Activated naive CD8-positive, alpha-beta T cell (primary cell): ENCODE results near the gene TMEM263.

Experiments used
- H3K27ac Mint-ChIP-seq: one replicate; pipeline ENCODE4 v1.8.0; 2021; ENCODE audit warnings: mixed read lengths
- H3K27me3 Mint-ChIP-seq: one replicate; pipeline ENCODE4 v1.8.0; 2021; ENCODE audit warnings: mixed read lengths
- H3K36me3 Mint-ChIP-seq: one replicate; pipeline ENCODE4 v1.8.0; 2021; ENCODE audit warnings: mixed read lengths
- H3K4me1 Mint-ChIP-seq: one replicate; pipeline ENCODE4 v1.8.0; 2021; ENCODE audit warnings: low read depth, mixed read lengths
- H3K4me3 Mint-ChIP-seq: one replicate; pipeline ENCODE4 v1.8.0; 2021; ENCODE audit warnings: mild to moderate bottlenecking, mixed read lengths
- H3K9me3 Mint-ChIP-seq: one replicate; pipeline ENCODE4 v1.8.0; 2021; ENCODE audit warnings: low read depth, mixed read lengths

Gene TMEM263

DNA sequence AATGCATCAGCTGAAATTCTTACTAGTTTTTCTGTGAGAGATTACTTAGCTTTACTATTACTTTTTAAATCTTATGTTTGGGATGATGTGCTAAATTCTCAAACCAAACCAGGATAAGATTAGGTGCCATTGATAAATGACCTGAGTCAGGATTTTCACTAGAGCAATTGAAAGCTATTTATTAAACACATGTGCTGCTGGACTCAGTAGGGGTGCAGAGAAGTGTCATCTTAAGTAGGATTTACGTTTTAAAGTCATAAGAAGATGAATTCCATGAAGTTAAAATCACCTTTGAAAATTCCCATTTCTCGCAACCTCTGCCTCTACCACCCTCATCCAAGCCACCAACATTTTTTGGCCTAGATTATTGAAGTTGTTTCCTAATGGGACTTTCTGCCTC, 8.8 kb downstream of the TMEM263 start:
- H3K27me3 Mint-ChIP-seq, result no peaks in the 10 kb centered on the region
- peaks cover 9% of the 10 kb centered on the region for H3K36me3 Mint-ChIP-seq
- H3K4me3 Mint-ChIP-seq, result no peak overlapping the region
- peaks cover 25% of the 10 kb centered on the region for H3K4me1 Mint-ChIP-seq
- H3K27ac Mint-ChIP-seq, result peak overlapping the region; percentile 41
- H3K9me3 Mint-ChIP-seq, result no peaks in the 10 kb centered on the region

DNA sequence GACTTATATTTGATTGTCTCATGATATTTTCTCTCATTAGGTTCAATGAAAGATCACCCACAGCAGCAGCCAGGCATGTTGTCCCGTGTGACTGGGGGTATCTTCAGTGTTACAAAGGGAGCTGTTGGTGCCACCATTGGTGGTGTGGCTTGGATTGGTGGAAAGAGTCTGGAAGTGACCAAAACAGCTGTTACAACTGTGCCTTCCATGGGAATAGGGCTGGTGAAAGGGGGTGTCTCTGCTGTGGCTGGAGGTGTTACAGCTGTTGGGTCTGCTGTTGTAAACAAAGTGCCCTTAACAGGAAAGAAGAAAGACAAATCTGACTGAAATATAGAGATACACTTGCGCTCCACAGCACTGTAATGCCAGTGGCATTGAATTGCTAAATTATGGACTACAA, 15.4 kb downstream of the TMEM263 start:
- Mint-ChIP-seq H3K4me3 (no peak overlapping the region), H3K9me3 (no peaks in the 10 kb centered on the region), H3K27ac (peak overlapping the region; percentile 30), H3K36me3 (peaks cover 10% of the 10 kb centered on the region), H3K4me1 (peaks cover 24% of the 10 kb centered on the region), H3K27me3 (no peaks in the 10 kb centered on the region)

DNA sequence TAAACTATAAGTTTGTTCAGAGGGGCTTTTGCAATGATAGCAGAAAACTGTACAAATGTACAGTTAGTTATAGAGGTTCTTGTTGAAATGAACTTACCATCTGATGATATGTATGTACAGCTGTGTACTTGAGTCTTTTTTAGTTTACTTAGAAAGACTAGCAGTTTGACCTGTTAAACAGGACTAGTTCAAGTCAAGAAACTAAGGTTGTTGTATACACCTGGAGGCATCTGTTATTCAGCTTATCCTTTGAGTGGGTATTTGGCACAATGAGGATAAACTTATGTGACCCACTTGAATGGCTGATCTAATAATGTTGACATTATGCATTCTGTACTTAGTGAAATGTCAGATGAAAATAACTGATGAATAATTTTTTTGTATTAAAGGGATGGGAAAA, 17.8 kb downstream of the TMEM263 start:
- H3K27me3 Mint-ChIP-seq, result no peaks in the 10 kb centered on the region
- H3K27ac Mint-ChIP-seq, result peak overlapping the region; percentile 11
- H3K9me3 Mint-ChIP-seq, result no peaks in the 10 kb centered on the region
- peaks cover 24% of the 10 kb centered on the region for H3K4me1 Mint-ChIP-seq
- H3K36me3 Mint-ChIP-seq, result peaks cover 9% of the 10 kb centered on the region
- no peak overlapping the region for H3K4me3 Mint-ChIP-seq

DNA sequence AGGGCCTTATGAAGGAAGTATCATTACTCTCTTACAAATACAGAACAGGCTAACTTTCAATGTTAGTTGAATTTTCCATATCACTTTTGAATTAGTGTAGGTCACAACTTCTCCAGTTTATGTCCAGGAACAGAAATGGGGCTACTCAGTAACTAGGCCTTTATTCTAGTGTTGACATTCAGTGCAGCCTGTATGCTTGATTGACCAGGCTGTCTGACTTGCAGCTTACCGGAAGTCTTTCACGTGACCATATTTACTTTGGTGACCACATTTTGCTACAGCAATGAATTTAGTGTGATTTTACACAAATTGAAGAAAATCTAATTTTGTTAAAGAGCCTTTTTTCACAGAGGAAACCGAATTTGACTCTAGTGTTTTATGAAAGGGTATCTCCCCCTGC, 18.8 kb downstream of the TMEM263 start:
- Mint-ChIP-seq H3K4me3 (no peak overlapping the region), H3K27ac (peak overlapping the region; percentile 42), H3K36me3 (peaks cover 12% of the 10 kb centered on the region), H3K4me1 (peaks cover 26% of the 10 kb centered on the region), H3K9me3 (no peaks in the 10 kb centered on the region), H3K27me3 (no peaks in the 10 kb centered on the region)

DNA sequence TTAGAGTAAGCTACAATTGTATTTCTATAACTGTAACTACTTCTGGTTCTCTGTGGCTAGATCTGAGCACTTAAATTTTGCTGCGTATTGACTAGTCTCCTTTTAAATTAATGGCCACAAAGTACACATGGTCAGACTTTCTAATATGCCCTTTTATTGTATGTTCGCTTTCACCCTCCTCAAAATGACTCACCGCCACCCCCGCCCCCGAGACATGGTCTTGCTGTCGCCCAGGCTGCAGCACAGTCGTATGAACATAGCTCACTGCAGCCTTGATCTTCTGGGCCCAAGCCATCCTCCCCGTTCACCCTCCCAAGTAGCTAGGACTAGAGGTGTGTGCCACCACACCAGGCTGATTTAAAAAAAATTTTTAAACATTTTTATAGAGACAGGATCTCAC, 19.4 kb downstream of the TMEM263 start:
- Mint-ChIP-seq H3K36me3 (peaks cover 9% of the 10 kb centered on the region), H3K9me3 (no peaks in the 10 kb centered on the region), H3K4me1 (peaks cover 26% of the 10 kb centered on the region), H3K4me3 (no peak overlapping the region), H3K27ac (no peak overlapping the region), H3K27me3 (no peaks in the 10 kb centered on the region)

DNA sequence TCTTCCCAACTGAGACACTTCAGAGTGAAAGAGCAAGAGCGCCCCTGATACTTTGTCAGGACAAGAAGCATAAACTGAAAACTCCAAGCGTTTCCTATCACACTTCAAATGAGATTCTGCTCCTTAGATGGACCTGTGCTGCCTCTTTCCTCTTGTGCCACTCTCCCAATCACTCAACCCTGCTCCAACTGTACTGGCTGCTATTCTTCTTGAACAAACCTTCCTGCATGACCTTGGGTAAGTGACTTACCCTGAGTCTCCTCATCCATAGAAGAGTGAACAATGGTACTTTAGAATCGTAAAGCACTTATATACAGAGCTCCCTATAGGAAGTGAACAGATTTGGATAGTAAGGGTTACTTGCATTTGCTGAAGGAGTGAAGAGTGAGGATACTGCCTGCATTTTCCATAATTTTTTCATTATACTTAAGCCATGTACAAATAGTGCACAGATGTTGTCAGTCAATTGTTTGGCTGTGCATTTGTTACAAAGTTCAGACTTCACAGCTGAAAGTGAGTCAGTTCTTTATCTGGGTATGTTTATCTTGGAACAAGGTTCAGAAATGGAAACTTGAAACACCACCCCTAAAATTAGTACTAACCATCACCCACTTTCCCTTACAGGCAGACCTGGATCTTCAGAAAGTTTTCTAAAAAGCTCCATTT, 20.4 kb downstream of the TMEM263 start:
- no peak overlapping the region for H3K4me3 Mint-ChIP-seq
- H3K27me3 Mint-ChIP-seq, result no peaks in the 10 kb centered on the region
- H3K4me1 Mint-ChIP-seq, result peaks cover 27% of the 10 kb centered on the region
- peaks cover 6% of the 10 kb centered on the region for H3K36me3 Mint-ChIP-seq
- H3K9me3 Mint-ChIP-seq, result no peaks in the 10 kb centered on the region
- peak overlapping the region; percentile 47 for H3K27ac Mint-ChIP-seq

DNA sequence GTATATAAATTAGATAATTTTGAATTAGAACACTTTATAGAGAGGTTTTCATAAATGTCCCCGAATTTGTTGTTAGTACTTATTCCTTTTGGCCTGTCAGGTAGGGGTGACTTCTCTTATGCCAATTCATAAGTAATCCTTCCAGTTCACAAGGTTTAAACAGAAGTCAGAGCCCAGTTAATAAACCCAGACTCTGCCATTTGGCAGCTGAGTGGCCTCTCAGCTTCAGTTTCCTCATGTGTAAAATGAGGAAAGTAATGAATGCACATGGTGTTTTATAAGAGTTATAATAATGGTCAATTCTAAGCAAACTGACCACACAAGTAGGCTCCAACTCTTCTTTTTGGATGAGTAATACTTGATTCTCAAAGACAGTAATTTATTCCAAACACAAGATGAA, 21.0 kb downstream of the TMEM263 start:
- Mint-ChIP-seq H3K4me3 (no peak overlapping the region), H3K4me1 (peaks cover 24% of the 10 kb centered on the region), H3K9me3 (no peaks in the 10 kb centered on the region), H3K27me3 (no peaks in the 10 kb centered on the region), H3K36me3 (peaks cover 6% of the 10 kb centered on the region), H3K27ac (peak overlapping the region; percentile 34)

DNA sequence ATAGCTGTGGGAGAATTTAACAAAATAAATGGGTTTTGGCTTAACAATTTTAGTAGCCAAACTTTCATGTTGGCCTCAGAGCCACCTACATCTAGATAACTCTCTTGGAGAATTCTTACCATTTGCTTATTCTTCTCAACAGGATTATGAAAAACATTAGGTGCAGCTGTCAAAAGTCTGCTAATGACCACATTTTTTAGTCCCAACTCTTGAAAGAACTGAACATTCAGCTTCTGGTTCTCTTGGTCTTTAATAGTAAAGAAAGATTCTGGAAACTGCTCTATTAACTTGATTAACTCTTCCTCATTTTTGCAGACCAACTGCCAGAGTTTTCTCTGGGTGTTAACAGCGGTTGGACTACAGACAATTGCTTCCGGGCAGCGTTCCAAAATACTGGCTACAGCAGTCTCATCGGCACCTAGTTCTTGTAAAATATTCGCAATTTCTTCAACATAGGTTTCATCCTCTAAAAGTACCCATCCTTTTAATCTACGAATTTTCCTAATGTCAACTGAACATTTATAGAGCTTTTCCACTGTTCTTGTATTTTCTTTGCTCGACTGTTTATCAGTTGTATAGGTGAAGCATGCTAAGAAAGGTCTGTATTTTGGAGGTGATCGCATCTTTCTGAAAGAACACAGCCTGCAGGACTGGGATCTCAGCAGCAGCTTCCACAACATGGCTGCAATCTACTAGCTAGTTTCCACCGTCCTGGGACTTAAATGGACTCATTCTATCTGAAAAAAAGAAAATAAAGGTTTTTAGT, 22.5 kb downstream of the TMEM263 start:
- Mint-ChIP-seq H3K9me3 (no peaks in the 10 kb centered on the region), H3K4me1 (peaks cover 20% of the 10 kb centered on the region), H3K36me3 (peaks cover 6% of the 10 kb centered on the region), H3K27ac (peak overlapping the region; percentile 25), H3K4me3 (no peak overlapping the region), H3K27me3 (no peaks in the 10 kb centered on the region)

DNA sequence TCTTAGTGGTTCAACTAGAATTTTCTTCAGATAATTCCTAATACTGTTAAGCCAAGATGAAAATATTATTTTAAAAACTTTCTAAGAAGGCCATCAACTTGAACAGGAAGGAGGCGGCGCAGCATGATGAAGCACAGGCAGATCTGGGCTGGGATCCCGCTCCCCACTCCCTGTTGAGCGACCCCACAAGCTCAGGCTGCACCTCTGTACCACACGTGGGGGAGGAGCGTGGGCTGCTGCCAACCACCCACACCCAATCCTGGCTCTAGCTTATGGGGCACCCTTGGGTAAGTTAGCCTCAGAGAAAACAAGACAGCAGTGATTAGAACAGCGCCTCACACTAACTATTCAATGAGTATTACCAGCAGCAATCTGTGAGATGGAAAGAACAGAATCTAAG, 25.2 kb downstream of the TMEM263 start:
- H3K27ac Mint-ChIP-seq, result no peak overlapping the region
- H3K4me1 Mint-ChIP-seq, result peaks cover 34% of the 10 kb centered on the region
- peaks cover 8% of the 10 kb centered on the region for H3K9me3 Mint-ChIP-seq
- no peaks in the 10 kb centered on the region for H3K27me3 Mint-ChIP-seq
- no peak overlapping the region for H3K4me3 Mint-ChIP-seq
- H3K36me3 Mint-ChIP-seq, result peaks cover 26% of the 10 kb centered on the region

DNA sequence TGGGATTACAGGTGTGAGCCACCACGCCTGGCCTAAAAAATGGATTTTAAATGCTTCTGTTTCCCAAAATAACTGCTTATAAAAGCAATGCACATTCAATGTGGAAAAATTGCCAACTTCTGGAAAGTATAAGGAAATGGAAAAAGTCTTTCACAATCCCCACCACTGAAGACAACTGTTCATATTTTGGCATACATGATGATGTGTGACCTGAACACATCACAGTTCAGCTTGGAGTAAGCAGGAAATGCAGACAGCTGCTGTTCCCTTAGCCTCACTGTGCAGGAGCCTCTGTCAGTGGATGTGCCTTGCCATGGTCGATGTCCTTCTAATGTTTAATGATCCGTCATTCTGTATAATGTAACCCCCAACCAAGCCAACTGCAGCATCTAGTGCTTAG, 26.1 kb downstream of the TMEM263 start:
- Mint-ChIP-seq H3K9me3 (peaks cover 8% of the 10 kb centered on the region), H3K27ac (no peak overlapping the region), H3K36me3 (peaks cover 26% of the 10 kb centered on the region), H3K4me3 (no peak overlapping the region), H3K4me1 (peaks cover 42% of the 10 kb centered on the region), H3K27me3 (no peaks in the 10 kb centered on the region)

DNA sequence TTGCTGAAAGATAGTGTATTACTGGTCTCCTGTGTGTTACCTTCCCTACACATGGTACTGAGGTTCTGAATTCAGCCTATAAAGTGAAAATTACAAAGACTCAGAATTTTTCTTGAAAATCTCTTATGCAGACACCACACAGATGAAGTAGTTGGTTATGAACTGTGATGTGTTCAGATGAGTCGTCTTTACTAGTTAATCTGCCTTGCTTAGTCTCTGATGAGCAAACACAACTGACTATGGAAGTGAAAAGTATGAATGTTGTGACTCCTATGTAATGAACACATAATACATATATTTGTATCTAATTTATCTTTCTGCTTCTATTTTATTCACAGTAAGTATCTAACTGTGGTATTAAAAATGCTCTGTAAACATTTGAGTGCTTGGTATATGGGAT, 26.5 kb downstream of the TMEM263 start:
- no peak overlapping the region for H3K27ac Mint-ChIP-seq
- H3K4me3 Mint-ChIP-seq, result no peak overlapping the region
- peaks cover 45% of the 10 kb centered on the region for H3K4me1 Mint-ChIP-seq
- H3K27me3 Mint-ChIP-seq, result no peaks in the 10 kb centered on the region
- H3K9me3 Mint-ChIP-seq, result peaks cover 8% of the 10 kb centered on the region
- H3K36me3 Mint-ChIP-seq, result peaks cover 26% of the 10 kb centered on the region

DNA sequence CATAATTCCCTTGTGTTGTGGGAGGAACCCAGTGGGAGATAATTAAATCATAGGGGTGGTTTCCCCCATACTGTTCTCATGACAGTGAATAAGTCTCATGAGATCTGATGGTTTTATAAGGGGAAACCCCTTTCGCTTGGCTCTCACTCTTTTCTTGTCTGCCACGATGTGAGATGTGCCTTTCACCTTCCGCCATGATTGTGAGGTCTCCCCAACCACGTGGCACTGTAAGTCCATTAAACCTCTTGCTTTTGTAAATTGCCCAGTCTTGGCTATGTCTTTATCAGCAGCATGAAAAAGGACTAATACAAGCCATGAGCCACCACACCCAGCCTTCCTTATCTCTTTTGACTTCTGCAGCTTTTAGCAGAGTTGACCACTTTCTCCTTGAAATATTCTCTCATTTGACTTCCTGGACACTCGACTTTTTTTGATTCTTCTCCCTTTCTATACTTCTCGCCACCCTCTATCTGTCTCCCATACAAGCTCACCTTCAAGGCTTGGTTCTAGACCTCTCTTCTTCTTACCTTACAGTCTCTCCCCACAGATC, 29.0 kb downstream of the TMEM263 start:
- Mint-ChIP-seq H3K9me3 (peaks cover 8% of the 10 kb centered on the region), H3K36me3 (peaks cover 20% of the 10 kb centered on the region), H3K4me3 (peak overlapping the region; percentile 57), H3K27ac (peak overlapping the region; percentile 67), H3K27me3 (no peaks in the 10 kb centered on the region), H3K4me1 (peaks cover 48% of the 10 kb centered on the region)

DNA sequence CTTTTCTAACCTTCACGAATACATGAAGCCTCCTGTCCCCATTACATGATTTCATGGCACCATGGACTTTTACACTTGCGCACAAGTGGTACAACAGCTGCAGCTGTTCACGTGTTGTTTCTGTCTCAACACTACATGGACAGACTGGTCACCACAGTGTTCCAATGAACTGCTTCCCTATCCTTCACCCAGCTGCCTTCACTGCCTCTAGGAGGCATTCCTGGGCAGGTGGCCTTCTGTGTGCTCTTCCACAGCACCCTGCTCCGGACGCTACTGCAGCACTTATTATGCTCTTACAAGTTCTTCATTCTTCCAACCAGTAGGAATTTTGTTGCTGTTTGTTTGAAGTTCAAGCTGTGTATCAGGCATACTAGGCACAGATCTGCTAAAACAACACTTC, 29.8 kb downstream of the TMEM263 start:
- Mint-ChIP-seq H3K9me3 (peaks cover 8% of the 10 kb centered on the region), H3K4me1 (peaks cover 48% of the 10 kb centered on the region), H3K36me3 (peaks cover 20% of the 10 kb centered on the region), H3K27ac (no peak overlapping the region), H3K27me3 (no peaks in the 10 kb centered on the region), H3K4me3 (peak overlapping the region; percentile 94)

DNA sequence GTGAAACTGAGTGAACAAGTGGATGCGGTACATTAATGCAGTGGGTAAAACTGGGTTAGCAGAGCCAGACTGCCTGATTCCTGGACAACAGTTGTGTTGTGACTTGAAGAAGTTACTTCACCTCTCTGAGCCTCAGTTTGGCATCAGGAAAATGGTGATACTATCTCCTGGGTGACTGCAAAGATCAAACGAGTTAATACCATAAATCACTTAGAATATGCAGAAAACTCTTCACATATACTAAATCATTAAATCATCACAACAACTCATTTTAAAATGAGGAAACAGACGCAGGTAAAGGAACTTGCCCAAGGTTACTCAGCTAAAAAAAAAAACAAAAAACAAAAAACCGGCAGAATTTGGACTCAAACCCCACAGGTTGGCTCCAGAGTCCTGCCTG, 30.4 kb downstream of the TMEM263 start:
- Mint-ChIP-seq H3K9me3 (peaks cover 8% of the 10 kb centered on the region), H3K27ac (peak overlapping the region; percentile 22), H3K4me3 (peak overlapping the region; percentile 94), H3K36me3 (peaks cover 20% of the 10 kb centered on the region), H3K4me1 (peaks cover 44% of the 10 kb centered on the region), H3K27me3 (no peaks in the 10 kb centered on the region)

DNA sequence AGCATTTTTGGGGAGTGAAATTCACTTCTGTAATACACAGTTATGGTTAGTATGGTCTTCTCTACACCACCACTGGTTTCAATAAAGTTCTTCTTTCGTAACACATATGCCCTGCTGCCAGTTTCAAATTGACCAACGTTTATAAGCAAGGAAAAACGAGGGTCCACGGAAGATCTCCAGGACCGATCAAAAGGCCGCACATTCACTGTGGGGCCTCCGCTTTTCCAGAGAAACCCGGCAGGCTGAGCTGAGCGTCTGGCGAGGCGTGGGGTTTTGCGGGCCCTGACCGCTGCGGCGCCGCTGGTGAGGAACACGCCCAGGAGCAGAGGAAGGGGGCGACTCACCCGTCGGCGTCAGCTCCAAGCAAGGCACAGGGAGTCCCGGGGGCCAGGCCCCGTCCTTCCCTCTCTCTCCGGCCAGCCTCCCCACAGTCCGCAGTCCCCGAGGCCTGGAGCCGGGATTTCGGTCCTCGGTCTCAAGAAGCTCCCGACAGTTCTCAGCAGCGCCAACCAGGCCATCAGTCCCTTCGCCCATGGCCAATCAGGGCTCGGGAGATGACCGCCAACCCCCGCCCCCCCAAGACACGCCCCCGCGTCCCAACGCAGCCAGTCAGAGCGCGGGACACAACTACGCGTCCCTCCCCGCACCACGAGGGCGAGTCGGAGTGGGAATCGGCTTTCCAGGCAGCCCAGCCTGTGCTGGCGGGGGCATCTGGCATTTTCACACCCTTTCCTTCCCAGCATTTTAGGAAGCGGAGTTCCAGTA, 31.1 kb downstream of the TMEM263 start, which contains the start of gene MTERF2:
Gene MTERF2, minus strand, starts transcription at position 522 of the 765 bp plus-strand sequence. CDS start 8,432 bp downstream, outside the sequence.
- Mint-ChIP-seq H3K9me3 (peaks cover 8% of the 10 kb centered on the region), H3K4me1 (peaks cover 44% of the 10 kb centered on the region), H3K27me3 (no peaks in the 10 kb centered on the region), H3K36me3 (peaks cover 20% of the 10 kb centered on the region), H3K4me3 (peak within 1 kb of the TSS; percentile 94), H3K27ac (peak within 1 kb of the TSS; percentile 86)
